ENCODE measurements around the gene MEIOSIN. TPM values are rescaled to one million over a fixed set of nuclear protein-coding genes. Genes with fewer than 3 reads are reported as not detected.

The MEIOSIN gene
- total and polyA plus RNA-seq, 2 of the 13 experiments (the other 11 are each of a cell fraction or from before 2014, with no cell fraction given) = not detected

- H3K27ac ChIP-seq (ENCODE audit: extremely low read length, insufficient read depth, low read length) = no peak overlapping the region
- no peaks in the 10 kb centered on the region for H3K79me2 ChIP-seq (ENCODE audit: insufficient read depth, low read length)
- DNase-seq (ENCODE audit: low spot score) (no peak), ATAC-seq (no peak), FAIRE-seq (no peak)
- ChIA-PET CTCF (ENCODE audit: low intra/inter-chr PET ratio, low total read pairs) (no interaction called here), POLR2A (no interaction called here)
- H3K27me3 ChIP-seq (ENCODE audit: control insufficient read depth in 1 of 2, insufficient read depth in 2 of 2, low read length in 2 of 2) = peaks cover 0 to 32% of the 10 kb centered on the region in 2 experiments; a peak in 2 of 5 replicates
- no peak overlapping the region for H3K4me2 ChIP-seq (ENCODE audit: low read depth, low read length)
- H3K9me3 ChIP-seq (ENCODE audit: low read length) = no peaks in the 10 kb centered on the region
- H3K4me1 ChIP-seq (ENCODE audit: insufficient read depth, low read length) = peaks cover 24% of the 10 kb centered on the region
- no peaks in the 10 kb centered on the region for H4K20me1 ChIP-seq (ENCODE audit: insufficient read depth, low read length)
- in situ Hi-C loops (cut with HindIII; ENCODE audit: extremely low pct_ligation_motif_present, low pct_unique_long_range_greater_than_20kb) = no loop called here
- H2AFZ ChIP-seq (ENCODE audit: low read length) = no peak overlapping the region
- no peak overlapping the region for H3K9ac ChIP-seq (ENCODE audit: insufficient read depth, low read depth, low read length)
- no TSS peak for BruUV-seq (replicated peaks)
- intact Hi-C loops (cut with micrococcal nuclease; ENCODE audit: unreplicated experiment) = no loop called here
- 28% methylated on average over 4 of the region's 5 CpGs for WGBS (ENCODE audit: low lambda C conversion rate)
- H3K36me3 ChIP-seq (replicated peaks in 1 of 2; ENCODE audit: control insufficient read depth in 1 of 2, insufficient read depth in 2 of 2, low read length in 2 of 2) = no peaks in the 10 kb centered on the region
- H3K4me3 ChIP-seq (replicated peaks in 1 of 3; ENCODE audit: insufficient read depth in 1 of 3, low read depth in 2 of 3, low read length in 3 of 3) = no peak overlapping the region
- TF ChIP-seq XBP1 (CRISPR knock-in tag; IDR thresholded peaks at IDR 0.05) (no peak), ZNF75D (CRISPR knock-in tag; IDR thresholded peaks at IDR 0.05; ENCODE audit: borderline replicate concordance) (no peak), ATM (IDR thresholded peaks at IDR 0.05; ENCODE audit: borderline replicate concordance) (no peak), HBP1 (CRISPR knock-in tag; IDR thresholded peaks at IDR 0.05; ENCODE audit: low read depth) (no peak), ZNF251 (CRISPR knock-in tag; IDR thresholded peaks at IDR 0.05) (no peak), KMT2B (CRISPR knock-in tag; IDR thresholded peaks at IDR 0.05) (no peak), SPEN (CRISPR knock-in tag; IDR thresholded peaks at IDR 0.05; ENCODE audit: low read depth) (no peak), SATB2 (CRISPR knock-in tag; IDR thresholded peaks at IDR 0.05) (no peak), MAX (IDR thresholded peaks at IDR 0.05) (no peak), ZNF224 (CRISPR knock-in tag; IDR thresholded peaks at IDR 0.05) (no peak), TGIF2 (CRISPR knock-in tag; IDR thresholded peaks at IDR 0.05) (no peak), FOXC1 (CRISPR knock-in tag; IDR thresholded peaks at IDR 0.05; ENCODE audit: borderline replicate concordance) (no peak), ZNF333 (CRISPR knock-in tag; IDR thresholded peaks at IDR 0.05; ENCODE audit: borderline replicate concordance) (no peak), NR0B2 (CRISPR knock-in tag; IDR thresholded peaks at IDR 0.05) (no peak), ZBTB40 (IDR thresholded peaks at IDR 0.05) (no peak), ZBTB40 (CRISPR knock-in tag; IDR thresholded peaks at IDR 0.05) (no peak), GTF2F1 (IDR thresholded peaks at IDR 0.05; ENCODE audit: low read length) (no peak)
These were observed 14.3 kb downstream of the MEIOSIN start for GRCh38 chr19:45747513-45747912.

Measured in HepG2 (cell line).